Panc1 (cell line): ENCODE data around the gene PTPRF.
"Not testable (repeated sequence)": the region's sequence is repeated elsewhere in the genome, so short reads cannot be mapped to it uniquely, and the experiment has no call there.

ENCODE experiments used
- CTCF ChIP-seq: fragments of 450-650 bp; IDR thresholded peaks from 2 replicates; pipeline ENCODE4 v1.5.1; 2017; ENCODE audit warnings: mild to moderate bottlenecking
- POLR2AphosphoS5 ChIP-seq: IDR thresholded peaks from 2 replicates; pipeline ENCODE4 v1.6.1; 2012; ENCODE audit warnings: mild to moderate bottlenecking, low read depth, low read length, moderate library complexity
- SIN3A ChIP-seq: IDR thresholded peaks from 2 replicates; pipeline ENCODE4 v1.6.1; 2012; ENCODE audit warnings: low read depth, mild to moderate bottlenecking, low read length, moderate library complexity, borderline replicate concordance; ENCODE audit not compliant: insufficient read depth
- TCF7L2 ChIP-seq: IDR thresholded peaks from 2 replicates; pipeline ENCODE4 v1.6.1; 2011; ENCODE audit warnings: mild to moderate bottlenecking, low read depth, low read length, inconsistent platforms
- TF ChIP-seq, protein P1 (sequence below), 2 experiments: IDR thresholded peaks; 2 replicates each; pipeline ENCODE4 v1.6.1; 2011 to 2012; ENCODE audit warnings: low read depth in 2 of 2, control low read depth in 1 of 2, low read length in 1 of 2, mild to moderate bottlenecking in 1 of 2, moderate library complexity in 1 of 2; ENCODE audit not compliant: insufficient read depth in 1 of 2

- not testable (repeated sequence) for TF ChIP-seq CTCF, POLR2AphosphoS5, SIN3A, TCF7L2
- TF ChIP-seq, protein P1, sequence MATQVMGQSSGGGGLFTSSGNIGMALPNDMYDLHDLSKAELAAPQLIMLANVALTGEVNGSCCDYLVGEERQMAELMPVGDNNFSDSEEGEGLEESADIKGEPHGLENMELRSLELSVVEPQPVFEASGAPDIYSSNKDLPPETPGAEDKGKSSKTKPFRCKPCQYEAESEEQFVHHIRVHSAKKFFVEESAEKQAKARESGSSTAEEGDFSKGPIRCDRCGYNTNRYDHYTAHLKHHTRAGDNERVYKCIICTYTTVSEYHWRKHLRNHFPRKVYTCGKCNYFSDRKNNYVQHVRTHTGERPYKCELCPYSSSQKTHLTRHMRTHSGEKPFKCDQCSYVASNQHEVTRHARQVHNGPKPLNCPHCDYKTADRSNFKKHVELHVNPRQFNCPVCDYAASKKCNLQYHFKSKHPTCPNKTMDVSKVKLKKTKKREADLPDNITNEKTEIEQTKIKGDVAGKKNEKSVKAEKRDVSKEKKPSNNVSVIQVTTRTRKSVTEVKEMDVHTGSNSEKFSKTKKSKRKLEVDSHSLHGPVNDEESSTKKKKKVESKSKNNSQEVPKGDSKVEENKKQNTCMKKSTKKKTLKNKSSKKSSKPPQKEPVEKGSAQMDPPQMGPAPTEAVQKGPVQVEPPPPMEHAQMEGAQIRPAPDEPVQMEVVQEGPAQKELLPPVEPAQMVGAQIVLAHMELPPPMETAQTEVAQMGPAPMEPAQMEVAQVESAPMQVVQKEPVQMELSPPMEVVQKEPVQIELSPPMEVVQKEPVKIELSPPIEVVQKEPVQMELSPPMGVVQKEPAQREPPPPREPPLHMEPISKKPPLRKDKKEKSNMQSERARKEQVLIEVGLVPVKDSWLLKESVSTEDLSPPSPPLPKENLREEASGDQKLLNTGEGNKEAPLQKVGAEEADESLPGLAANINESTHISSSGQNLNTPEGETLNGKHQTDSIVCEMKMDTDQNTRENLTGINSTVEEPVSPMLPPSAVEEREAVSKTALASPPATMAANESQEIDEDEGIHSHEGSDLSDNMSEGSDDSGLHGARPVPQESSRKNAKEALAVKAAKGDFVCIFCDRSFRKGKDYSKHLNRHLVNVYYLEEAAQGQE (IDR thresholded peaks at IDR 0.05; ENCODE audit: insufficient read depth in 1 of 2, low read depth in 2 of 2, low read length in 1 of 2): not testable (repeated sequence)
These were observed 107.7 kb downstream of the PTPRF start for GRCh38 chr1:43638381-43638780.
